M059J (cell line): ENCODE measurements around the gene NFIX. TPM values are rescaled to one million over a fixed set of nuclear protein-coding genes. Genes with fewer than 3 reads are reported as not detected.

Experiments
- DNase-seq: peaks from one replicate; pipeline ENCODE4 v3.0.0-alpha.2; 2012; ENCODE audit warnings: low read depth
- total RNA-seq: library from RNA; depleted of rRNA; stranded (reverse); fragments of >200 nt; shearing (Covaris generic); gene quantifications from 2 replicates; pipeline ENCODE4 v1.2.3, GENCODE V29; 2014

The NFIX gene
- total RNA-seq, 1 experiment from 2014 or later: 52.0 TPM

DNA sequence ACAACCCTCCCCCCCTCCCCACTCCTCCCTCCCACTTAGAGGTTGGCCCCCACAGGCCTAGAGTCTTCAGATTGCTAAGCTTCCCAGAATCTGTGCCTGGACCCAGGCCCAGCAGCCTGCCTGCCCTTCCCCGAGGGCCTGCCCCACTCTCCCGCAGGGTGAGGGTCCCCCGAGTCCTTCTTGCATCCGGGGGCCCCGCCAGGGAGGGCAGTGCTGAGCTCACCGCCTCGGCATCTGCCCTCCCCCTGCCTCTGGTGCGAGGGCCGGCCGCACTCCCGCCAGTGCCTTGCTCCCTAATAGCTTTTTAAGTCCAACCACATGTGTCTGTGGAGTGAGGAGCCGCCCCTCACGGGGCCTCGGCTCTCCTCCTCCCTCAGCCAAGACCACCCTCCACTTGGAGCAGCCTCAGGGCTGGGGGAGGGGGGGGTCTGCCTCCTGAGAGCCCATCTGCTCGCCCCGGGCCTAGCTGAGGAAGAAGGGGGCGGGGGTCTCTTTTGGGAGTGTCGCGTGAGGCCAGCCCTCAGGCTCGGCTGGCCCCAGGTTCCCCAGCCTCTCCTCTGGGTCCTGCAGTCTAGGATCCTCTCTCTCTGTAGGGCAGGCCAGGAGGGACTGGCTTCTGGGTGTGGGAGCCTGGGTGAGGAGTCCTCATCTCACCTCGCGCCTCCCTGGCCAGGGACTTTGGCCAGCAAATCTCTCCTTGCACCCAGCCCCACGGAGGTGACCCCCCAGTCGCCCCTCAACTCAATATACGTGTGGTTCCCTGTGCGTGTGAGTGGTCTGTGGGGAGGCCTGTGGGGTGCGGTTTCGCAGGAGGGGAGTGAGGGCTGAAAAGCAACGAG, 60.2 kb downstream of the NFIX start:
- DNase-seq: peak; percentile 92

DNA sequence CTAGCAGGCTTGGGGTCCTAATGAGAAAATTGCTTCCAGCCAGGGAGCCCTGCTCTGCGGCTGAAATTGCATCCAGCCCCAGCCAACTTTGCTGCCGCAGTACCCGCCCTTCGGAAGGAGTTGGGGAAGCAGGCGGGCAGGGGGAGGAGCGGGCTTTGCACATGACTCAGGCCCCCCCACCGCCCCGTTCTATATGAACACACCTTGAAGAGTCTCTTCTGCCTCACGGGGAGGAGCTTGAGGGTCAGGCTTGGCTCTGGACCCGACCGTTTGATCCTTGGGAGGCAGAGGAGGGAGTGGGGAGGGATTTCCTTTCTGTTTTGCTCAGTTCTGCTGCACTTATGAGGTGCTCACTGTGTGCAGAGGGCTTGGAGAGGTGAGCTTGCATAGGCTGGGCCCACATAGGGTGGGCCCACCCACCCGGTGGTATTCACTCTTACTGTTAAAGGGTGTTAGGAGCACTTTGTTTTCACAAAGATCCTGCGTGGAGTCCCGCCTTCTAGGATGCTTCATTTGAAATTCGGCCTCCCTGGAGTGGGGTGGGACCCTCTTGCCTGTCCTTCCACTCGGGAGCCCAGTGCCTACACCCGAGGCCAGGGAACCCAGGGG, 60.9 kb downstream of the NFIX start:
- DNase-seq: peak; percentile 96

DNA sequence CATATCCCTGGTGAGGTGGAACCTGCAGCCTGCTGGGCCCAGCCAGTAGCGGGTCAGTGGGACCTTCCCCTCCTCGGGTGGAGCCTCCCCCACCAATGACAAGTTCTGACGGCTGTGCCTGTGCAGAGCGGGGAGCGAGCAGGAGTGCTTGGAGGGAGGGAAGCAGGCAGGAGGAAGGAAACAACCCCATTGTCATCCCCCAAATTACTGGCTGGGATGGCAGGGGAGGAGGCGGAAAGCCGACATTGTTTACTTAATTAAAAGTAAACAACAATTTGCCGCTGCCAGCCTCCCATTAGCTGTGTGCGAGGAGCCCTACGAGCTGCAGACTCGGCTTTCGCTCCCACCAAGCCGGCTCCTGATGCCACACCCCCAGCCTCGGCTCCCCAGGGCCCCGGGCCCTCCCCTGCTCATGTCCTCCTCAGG, 61.9 kb downstream of the NFIX start:
- no peak for DNase-seq

DNA sequence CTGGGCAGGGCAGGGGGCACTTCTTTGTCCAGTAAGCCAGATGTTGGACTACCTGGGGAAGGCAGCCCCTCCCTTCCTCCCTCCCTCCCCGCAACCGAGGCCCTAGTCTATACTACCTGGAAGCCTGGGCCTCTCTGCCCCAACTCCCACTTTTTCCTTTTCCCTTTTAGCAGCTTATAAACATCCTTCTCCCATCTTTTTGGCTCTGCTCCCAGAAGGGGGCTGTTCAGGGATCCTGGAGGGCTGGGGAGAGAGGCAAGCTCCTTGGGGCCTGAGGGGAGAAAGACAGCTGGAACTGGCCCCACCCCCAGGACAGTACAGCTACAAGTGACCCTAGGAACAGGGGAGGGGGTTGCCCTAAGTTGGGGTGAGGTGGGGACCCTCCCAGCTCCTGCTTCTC, 62.5 kb downstream of the NFIX start:
- DNase-seq: peak; percentile 59

DNA sequence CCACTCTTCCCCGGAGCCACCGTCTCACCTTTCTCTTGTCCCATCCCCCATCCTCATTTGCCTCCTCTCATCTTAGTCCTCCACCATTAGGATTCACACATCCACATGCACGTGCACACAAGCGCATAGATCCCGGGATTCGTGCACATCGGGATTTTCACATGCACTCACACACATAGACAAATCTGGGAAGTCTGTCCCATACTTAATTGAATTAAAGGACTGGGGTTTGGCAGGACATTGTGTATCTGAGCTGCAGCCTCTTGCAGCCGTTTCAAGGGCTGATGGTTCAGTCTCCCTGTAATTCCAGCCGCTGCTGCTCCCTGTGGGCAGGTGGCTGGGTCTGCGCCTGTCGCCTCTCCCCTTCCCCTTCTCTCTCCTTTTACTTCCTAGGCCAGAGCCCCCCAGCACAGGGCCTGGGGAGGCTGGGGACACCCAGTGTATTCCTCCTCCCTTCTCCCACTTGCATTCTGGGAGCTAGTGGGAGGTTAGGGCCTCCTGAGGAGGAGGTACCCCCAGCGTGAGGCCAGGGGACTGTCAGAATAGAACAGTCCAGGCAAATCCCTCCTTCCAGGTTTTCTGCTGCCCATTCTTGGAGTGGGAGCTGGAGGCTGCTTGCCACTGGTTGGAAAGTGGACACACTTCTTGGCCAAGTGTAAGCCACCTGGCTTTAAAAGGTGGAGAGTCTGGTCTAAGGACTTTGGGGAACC, 63.8 kb downstream of the NFIX start:
- peak; percentile 37 for DNase-seq

DNA sequence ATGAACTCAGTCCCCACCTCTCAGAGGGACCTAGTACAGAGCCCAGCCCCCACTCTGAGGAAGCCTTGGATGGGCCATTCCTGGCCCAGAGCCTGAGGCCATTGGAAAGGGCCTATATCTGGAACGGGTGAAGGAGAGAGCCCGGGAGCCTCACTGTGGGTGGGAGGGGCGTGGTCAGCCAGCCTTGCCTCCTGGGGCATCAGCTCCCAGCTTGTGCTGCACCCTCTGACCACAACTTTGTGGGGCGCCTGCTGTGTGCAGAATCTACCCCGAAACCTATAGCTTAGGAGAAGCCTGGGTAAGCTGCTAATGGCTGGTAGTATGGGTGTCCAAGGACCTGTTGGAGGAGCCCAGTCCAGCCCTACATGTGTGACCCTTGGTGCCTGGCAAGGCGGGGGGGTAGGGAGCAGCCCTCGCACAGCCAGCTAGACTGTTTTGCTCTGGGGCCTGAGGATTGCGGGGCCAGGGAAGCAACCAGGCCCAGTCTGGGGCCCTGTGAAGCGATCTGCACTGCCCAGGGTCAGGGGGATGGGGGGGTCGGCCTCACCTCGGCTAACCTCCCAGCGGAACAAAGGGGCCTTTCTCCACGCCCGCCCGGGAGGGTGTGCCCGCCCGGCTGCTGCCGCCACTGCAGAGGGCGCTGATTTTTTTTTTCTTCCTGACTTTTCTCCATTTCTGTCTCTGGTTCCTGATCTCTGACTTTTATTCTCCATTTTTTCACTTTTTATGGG, 65.1 kb downstream of the NFIX start:
- peak; percentile 79 for DNase-seq

DNA sequence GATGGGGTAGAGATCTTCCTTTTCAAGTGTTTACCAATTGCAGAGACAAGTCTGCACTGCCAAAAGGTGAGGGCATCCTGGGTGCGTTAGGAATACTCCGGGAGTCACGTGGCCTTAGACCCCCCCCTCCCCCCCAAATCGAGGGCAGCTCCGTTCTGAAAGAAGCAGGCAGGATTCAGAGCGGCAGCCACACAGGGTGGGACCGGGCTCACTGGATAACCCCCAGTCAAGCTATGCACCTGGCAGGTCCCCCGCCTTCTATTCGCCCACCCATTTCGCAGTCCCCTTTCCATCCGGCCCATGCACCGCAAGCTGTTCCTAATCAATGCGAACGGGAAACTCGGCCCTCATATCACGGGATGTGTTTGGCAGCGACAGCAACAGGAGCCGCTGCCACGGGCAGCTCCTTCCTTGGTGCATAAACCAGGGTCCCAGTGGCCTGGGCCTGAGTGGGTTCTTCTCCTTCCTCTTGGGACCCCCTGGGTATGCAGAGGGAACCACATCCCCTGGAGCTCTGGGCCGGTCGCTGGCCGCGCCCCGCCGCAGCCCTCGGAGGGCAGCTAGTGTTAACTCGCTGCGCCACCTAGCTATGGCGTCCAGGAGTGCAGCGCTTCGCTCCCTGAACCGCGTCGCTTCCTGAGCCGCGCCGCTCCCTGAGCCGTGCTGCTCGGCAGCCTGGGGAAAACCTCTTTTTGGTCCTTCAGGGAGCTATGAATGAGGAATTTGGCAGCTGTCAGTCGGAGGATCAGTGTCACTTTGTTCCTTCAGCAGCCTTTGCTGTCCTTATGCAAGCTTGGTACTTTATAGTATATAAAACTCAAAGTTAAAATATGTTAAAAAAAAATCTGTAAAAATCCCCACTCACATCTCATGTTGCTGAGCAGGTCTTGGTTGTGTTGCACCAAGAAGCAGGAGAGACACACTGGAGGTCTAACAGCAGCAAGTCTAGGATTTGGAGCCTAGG, 66.0 kb downstream of the NFIX start:
- peak; percentile 75 for DNase-seq

DNA sequence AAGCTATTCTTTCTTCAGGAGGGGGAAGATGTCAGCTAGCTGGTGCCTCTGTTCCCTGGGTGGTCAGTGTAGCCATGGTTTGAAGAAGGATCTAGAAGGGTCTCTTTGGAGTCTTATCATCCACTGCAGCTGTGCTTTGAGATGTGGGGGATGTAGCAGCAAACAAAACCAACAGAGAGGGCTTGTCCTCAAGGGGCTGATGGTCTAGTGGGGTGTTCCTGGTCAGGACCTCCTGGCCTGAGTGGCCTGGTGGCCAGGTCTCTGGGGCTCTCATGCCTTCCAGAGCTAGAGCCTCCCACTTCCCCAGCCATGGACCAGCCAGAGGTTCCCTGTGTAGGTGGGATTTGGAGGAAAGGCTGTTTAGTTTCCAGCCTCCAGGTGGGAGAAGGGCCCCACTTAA, 67.0 kb downstream of the NFIX start:
- no peak for DNase-seq

DNA sequence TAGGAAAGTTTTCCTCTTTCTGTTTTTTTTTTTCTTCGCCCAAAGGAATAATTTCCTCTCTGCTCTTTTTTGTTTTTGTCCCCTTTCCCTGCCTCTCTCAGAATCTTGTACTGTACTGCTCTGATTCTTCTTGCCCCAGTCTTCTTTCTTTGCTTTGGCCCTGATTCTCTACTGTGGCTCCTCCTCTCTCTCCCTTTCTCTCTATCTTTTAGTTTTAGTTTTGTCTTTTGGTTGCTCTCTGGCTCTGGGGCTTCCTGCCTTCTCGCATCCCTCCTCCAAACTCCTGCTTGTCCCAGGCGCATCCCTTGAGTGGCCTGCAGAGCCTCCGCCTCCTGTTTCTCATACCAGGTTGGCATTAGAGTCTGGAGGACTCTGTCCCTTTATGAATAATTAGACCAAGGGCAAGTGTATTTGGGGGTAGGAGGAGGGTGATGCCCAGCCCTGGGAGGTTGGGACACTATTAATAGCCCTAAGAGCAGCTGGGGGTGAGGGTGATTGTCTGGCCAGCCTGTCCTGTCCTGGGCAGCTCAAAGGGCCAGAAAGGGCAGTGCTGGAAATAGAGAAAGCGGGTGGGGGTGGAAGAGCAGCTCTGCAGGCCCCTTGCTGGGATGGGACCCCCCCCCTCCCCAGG, 68.3 kb downstream of the NFIX start:
- DNase-seq: no peak

DNA sequence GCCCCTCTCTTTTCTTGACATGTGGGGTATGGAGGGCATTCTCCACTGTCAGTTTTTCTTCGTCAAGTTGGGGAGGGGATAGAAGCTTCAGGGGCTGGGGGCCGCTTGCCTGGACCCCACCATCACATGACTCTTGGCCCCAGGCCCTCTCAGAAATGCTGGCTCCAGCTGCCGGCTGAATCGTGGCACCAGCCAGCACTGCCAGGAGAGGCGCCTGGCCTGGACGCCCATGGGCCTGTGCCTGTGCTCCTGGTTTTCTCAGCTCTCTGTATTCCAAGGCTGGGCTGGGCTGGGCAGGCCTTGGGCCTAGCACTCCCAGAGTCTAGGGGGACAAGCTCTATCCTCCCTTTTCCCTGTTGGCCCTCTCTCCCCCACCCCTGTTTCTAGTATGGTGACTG, 68.8 kb downstream of the NFIX start:
- no peak for DNase-seq

DNA sequence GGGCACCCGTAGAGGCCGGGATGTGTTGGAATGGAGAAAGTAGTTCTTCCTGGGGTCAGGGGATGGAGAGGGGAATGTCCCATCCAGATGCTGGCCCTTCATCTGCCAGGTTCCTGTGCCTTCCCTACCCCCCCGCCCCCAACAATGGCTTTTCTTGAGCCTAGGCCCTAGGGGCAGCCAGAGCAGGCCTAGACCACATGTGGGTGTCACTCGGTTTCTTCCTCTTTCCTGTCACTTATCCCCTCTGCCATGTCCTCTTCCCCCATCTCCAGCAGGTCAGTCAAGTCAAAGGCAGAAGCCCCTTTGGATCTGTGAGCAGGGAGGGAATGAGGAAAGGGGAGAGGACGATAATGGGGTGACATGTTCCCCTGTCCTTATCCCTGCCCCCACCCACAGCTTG, 71.0 kb downstream of the NFIX start:
- no peak for DNase-seq

DNA sequence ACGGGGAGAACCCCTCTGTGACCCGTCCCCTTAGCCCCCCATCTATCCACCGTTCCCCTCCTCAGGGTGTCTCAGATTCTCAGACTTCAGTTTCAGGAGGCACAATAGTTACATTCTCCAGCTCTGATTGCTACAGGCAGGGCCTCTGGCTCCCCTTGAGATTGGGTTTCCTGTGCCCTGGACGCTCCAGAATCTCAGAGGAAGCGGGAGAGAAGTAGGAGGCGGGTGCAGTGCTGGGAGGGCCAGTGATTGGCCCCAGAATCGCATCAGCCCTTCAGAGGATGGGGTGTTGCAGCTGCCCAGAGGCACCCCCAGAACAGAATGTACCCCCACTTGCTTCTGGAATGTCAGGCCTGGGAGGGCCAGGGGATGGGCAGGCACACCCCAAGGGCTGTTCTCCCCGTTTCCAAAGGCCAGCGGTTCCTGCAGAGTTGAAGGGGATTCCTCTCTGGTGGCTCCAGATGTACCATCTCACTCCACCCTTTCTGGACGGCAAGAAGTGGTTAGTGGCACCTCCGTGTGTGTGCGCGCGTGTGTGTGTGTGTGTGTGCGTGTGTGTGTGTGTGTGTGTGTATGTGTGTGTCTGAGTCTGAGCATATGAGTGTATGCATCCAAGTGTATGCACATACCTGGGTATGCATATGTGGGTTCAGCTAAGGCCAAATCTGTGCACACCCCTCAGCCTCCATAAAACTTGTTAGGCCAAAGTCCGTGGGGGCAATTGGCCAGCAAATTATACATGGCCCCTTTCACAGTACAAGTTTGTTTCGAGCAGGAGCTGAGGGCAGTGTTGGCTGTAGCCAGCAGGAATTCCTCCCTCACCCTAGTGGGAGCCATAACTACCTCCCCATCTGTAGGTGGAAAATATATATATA, 71.9 kb downstream of the NFIX start:
- no peak for DNase-seq

DNA sequence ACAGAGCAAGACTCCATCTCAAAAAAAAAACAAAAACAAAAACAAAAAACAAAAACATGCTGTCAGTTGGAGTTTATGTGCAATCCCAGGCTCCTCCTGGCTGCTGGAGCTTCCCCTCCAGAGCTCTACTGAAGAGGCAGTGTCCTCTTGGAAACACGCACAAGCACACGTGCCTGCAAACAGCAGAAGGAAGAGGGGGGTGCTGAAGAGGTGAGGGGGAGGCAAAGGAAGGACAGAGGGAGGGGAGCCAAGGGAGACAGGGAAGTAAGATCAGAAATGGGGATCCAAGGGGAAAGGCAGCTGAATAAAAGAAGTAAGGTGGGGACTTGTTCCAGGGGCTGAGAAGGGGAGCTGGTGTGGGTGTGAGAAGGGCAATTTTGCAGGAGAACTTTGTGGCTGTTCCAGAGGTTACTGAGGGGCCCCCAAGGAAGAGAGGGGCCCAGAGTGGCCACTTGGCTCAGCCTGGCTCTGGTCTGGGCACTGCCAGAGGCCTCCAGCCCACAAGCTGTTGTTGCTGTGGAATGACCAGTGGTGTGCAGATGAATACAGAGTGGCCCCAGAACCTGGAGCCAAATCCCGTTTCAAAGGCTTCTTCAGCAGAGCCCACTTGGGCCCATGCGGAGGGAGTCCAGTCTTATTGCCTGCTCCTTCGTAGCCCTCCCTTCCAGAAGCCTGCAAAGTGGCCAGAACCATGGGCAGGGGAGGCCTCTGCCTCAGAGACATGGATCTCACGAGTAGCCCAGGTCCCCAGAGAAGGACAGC, 73.0 kb downstream of the NFIX start:
- no peak for DNase-seq

DNA sequence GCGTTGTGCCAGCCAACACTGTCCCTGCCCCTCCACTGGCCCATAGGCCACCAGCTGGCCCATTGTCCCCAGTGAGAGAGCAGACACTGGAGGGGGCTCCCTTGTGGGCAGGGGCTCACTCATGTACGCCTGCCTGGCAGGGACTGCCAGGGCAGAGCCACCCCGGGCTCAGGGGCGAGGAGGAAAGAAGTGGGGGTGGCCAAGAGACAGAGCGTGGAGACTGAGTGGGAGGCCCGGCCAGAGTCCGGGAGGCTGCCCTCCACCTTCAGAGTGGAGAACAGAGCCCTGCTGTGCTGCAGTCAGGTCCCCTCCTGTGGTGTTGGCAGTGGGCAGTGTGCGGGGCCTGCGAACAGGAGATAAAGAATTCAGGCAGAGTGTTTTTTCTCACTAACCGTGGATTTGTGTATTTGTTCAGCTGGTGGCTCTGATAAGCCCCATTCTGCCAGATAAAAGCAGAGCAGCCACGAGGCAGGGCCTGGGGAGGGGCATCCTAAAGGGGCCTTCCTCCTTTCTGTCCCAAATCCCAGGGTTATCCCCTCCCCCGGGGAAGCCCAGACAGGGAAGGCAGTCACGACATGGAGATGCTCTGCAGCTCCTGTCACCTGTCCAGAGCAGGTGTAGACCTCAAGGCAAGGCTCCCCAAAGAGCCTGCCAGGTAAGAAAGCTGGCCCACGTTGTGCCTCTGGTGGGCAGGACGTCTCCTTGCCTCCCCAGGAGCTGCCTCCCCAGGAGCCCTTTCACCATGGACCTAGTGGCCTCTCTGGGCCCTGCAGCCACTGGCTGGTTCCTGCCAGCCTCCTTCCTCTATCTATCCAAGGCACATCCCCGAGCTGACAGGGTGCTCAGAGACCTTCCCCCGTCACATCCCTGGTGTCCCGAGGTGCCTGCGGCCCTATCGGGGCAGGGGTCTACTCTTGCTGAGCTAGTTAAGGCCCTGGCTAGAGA, 74.4 kb downstream of the NFIX start:
- no peak for DNase-seq

DNA sequence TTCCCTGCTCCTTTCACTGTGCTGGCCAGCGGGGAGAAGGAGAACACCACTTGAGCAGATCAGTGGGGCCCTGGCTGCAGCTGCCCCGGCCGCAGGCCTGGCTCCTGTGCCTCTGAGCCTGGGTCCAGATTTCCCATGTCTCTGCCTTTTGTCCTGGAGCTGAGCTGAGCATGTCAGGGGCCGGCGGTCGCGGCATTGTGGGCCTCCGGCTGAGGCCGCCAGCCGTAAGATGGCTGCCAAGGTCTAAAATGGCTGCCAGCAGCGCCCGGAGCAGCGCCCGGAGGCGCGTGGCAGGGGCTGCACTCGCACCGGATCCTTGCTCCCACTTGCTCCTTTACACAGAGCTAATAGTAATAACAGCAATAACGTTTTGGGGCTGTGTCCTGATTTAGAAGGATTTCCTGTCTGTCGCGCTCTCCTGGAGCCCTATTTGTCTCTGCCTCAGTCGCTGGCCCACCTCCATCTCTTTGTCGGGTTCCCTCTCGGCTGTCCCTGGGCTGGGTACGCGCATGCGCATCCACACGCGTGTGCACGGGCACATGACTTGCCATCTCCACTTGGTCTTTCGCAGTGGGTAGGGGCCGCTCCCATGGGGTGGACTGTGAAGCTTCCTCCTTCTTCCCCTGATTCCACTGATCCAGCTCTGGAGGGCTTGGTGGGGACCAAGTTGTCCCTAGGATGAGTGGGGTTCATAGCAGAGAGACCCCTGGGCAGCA, 75.3 kb downstream of the NFIX start:
- DNase-seq: no peak

DNA sequence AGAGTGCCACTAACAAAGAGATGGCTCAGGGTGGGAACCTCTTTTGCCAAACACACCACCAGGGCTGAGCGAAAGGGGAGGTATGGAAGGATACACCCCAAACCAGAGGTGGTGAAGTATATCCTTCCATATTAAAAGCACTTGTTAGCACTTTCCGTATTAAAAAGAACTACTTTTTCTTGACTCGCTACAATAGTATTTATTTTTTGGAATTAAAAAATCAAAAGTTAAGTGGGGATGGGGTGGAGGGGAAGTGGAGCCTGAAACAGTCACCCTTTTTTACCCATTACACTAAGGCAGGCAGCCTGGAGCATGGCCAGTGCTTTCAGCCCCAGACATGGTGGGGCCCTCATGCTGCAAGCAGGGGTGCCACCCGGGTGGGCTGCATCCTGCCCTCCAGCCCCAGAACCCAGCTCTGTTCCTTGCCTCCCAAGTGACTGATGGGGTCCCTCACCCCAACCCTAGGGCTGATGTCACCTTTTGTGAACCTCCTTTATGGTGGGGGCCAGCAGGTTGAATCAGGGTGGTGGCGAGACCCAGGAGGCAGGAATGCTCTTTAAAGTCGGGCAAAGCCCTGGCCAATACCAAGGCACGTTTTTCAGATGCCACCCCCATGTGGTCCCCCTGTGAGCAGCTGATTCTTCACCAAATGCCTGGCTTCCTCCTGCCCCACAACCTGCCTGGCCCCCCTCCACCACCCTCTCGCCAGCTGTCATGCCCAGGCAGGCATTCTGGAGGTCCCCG, 76.3 kb downstream of the NFIX start:
- DNase-seq: no peak
